ENCODE results near the gene LMF2. TPM values are rescaled to one million over a fixed set of nuclear protein-coding genes. Genes with fewer than 3 reads are reported as not detected.
A peak's percentile ranks its signal among the peaks of the same experiment; 100 is the strongest.

LMF2 gene
- total RNA-seq, 1 experiment from 2014 or later, result 54.2 TPM

GRCh38 chr22:50524676-50525103 lies 17.2 kb upstream of the LMF2 start:
- TF ChIP-seq CTCF (IDR thresholded peaks at IDR 0.05) (no peak), TCF7L2 (IDR thresholded peaks at IDR 0.05; ENCODE audit: low read depth, low read length) (no peak), SIN3A (IDR thresholded peaks at IDR 0.05; ENCODE audit: borderline replicate concordance, insufficient read depth, low read depth, low read length) (no peak), POLR2AphosphoS5 (IDR thresholded peaks at IDR 0.05; ENCODE audit: low read depth, low read length) (no peak), REST (IDR thresholded peaks at IDR 0.05; ENCODE audit: insufficient read depth in 1 of 2, low read depth in 2 of 2, low read length in 1 of 2) (no peak)
- Histone ChIP-seq H3K27ac (ENCODE audit: low read length) (peak overlapping the region; percentile 82), H3K4me1 (ENCODE audit: control insufficient read depth, insufficient read depth, low read length) (peaks cover 4% of the 10 kb centered on the region), H3K36me3 (ENCODE audit: control insufficient read depth, insufficient read depth, low read length) (no peaks in the 10 kb centered on the region; the same call in 1 of the 2 replicates), H3K9me3 (ENCODE audit: control insufficient read depth, insufficient read depth, low read depth, low read length) (no peaks in the 10 kb centered on the region), H3K27me3 (ENCODE audit: control insufficient read depth, insufficient read depth, low read length) (no peaks in the 10 kb centered on the region), H3K4me3 (ENCODE audit: low read depth in 2 of 2, low read length in 2 of 2) (peak overlapping the region; percentile 65 to 69)
- BruUV-seq (replicated peaks), result no TSS peak
- POLR2A ChIA-PET, result no interaction called here
- in situ Hi-C loops (cut with HindIII; ENCODE audit: low pct_unique_long_range_greater_than_20kb, low sequenced_read_pairs) (no loop called here), intact Hi-C loops (cut with micrococcal nuclease; ENCODE audit: unreplicated experiment) (no loop called here)
- no peak for DNase-seq (ENCODE audit: low read depth, low spot score)
- CTCF ChIA-PET, result no interaction called here
- no peak for ATAC-seq

- BruUV-seq (replicated peaks), result no TSS peak
- POLR2A ChIA-PET, result interaction anchor here (0.6 kb wide), 1 partner anchor 69 kb away, joined by 10 read pairs; no protein-coding TSS in a partner anchor
- no peak for TF ChIP-seq TCF7L2 (IDR thresholded peaks at IDR 0.05; ENCODE audit: low read depth, low read length)
- TF ChIP-seq POLR2AphosphoS5 (IDR thresholded peaks at IDR 0.05; ENCODE audit: low read depth, low read length), result no peak
- no peak for TF ChIP-seq SIN3A (IDR thresholded peaks at IDR 0.05; ENCODE audit: borderline replicate concordance, insufficient read depth, low read depth, low read length)
- TF ChIP-seq REST (IDR thresholded peaks at IDR 0.05; ENCODE audit: insufficient read depth in 1 of 2, low read depth in 2 of 2, low read length in 1 of 2), result no peak
- no peak for TF ChIP-seq CTCF (IDR thresholded peaks at IDR 0.05)
- no peaks in the 10 kb centered on the region; the same call in 1 of the 2 replicates for H3K36me3 ChIP-seq (ENCODE audit: control insufficient read depth, insufficient read depth, low read length)
- H3K9me3 ChIP-seq (ENCODE audit: control insufficient read depth, insufficient read depth, low read depth, low read length), result no peaks in the 10 kb centered on the region
- in situ Hi-C loops (cut with HindIII; ENCODE audit: low pct_unique_long_range_greater_than_20kb, low sequenced_read_pairs), result no loop called here
- DNase-seq (ENCODE audit: low read depth, low spot score) (no peak), ATAC-seq (no peak)
- peaks cover 4% of the 10 kb centered on the region for H3K4me1 ChIP-seq (ENCODE audit: control insufficient read depth, insufficient read depth, low read length)
- intact Hi-C loops (cut with micrococcal nuclease; ENCODE audit: unreplicated experiment), result no loop called here
- H3K27ac ChIP-seq (ENCODE audit: low read length), result peak overlapping the region; percentile 82
- CTCF ChIA-PET, result no interaction called here
- H3K27me3 ChIP-seq (ENCODE audit: control insufficient read depth, insufficient read depth, low read length), result no peaks in the 10 kb centered on the region
- peak overlapping the region; percentile 65 to 69 for H3K4me3 ChIP-seq (ENCODE audit: low read depth in 2 of 2, low read length in 2 of 2)
Measured at GRCh38 chr22:50523806-50524675, 16.5 kb upstream of the LMF2 start.
